Measurements from ENCODE around the gene LHX3. TPM values are rescaled to one million over a fixed set of nuclear protein-coding genes. Genes with fewer than 3 reads are reported as not detected.
A peak's percentile ranks its signal among the peaks of the same experiment; 100 is the strongest.

The LHX3 gene
- total and polyA plus RNA-seq, 2 of the 4 experiments (the other 2 are of a cell fraction): not detected

DNA sequence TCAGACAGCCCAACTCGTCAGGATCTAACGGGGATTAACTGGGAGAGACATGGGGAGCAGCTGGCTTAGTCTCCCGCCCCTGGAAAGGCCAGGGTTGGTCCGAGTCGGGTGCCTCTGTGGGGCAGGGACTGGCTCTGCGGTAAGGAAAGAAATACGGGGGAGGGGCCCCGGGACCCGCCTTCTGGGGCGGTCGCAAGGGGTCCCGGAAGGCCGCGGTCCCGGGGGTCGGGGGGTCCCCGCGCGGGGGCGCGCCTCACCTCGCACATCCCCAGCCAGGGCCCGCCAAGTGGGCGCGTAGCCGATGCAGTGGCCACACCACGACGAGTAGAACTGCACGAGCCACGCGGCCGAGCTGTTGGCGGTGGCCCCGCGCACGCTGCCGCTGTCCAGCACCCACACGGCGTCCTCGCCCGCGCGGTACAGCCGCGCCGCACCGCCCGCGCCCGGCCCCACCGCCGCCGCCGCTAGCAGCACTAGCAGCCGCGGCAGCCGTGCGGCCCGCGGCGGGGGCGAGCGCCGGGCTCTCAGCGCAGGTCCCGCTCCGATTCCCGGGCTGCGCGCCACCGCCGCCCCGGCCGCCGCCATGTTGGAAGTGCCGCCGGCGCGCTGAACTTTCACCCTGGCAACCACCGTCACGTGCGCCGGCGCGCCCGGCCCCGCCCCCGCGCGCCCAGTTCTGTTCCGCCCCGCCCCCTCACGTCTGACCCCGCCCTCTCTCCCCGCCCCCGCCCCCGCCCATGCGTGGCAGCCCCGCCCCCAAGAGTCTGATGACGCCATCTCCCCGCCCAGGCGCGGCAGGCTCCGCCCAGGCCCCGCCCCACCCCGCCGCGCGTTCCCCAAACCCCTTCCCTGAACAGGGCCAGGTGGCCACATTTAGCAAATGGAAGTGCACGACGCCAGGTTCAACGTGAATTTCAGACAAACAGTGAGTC, 40.6 kb upstream of the LHX3 start, which contains the start of gene QSOX2:
Gene QSOX2 (minus strand): TSS at position 594 of the 932 bp plus-strand sequence. CDS start 9 bp downstream, at position 585.
- Histone ChIP-seq H2BK15ac (ENCODE audit: low read depth, low read length) (no peak within 1 kb of the TSS), H3K14ac (replicated peaks; ENCODE audit: low read depth, low read length) (0 out of 2 replicates have a peak within 1 kb of the TSS, but pooled peaks have one; percentile 59), H3K4me3 (ENCODE audit: insufficient read depth, low read depth, low read length) (peak within 1 kb of the TSS; percentile 79), H3K9ac (ENCODE audit: low read depth, low read length) (peak within 1 kb of the TSS; percentile 83), H3K9me1 (ENCODE audit: insufficient read depth, low read length) (peaks cover 8% of the 10 kb centered on the region), H3K4ac (ENCODE audit: low read depth, low read length) (peak within 1 kb of the TSS; percentile 25; the same call in 1 of the 2 replicates), H4K8ac (ENCODE audit: low read depth in 2 of 2, low read length in 2 of 2) (peak within 1 kb of the TSS in 1 of 2 experiments; percentile 91; a peak in 1 of 4 replicates), H2AFZ (replicated peaks; ENCODE audit: low read length, poor library complexity) (peak within 1 kb of the TSS; percentile 90), H2AK9ac (replicated peaks; ENCODE audit: low read depth, low read length, poor library complexity) (peak within 1 kb of the TSS; percentile 73), H4K91ac (ENCODE audit: insufficient read depth, low read depth, low read length) (no peak within 1 kb of the TSS), H3K4me2 (ENCODE audit: low read depth, low read length) (peak within 1 kb of the TSS; percentile 93), H3K36me3 (ENCODE audit: control insufficient read depth, insufficient read depth, low read length) (no peaks in the 10 kb centered on the region), H3K27ac (ENCODE audit: insufficient read depth, low read length) (peak within 1 kb of the TSS; percentile 25; the same call in 1 of the 2 replicates), H3K9me3 (ENCODE audit: control insufficient read depth, insufficient read depth, low read length) (no peaks in the 10 kb centered on the region), H4K5ac (ENCODE audit: low read depth, low read length) (no peak within 1 kb of the TSS), H2BK20ac (ENCODE audit: low read depth, low read length) (no peak within 1 kb of the TSS), H2AK5ac (ENCODE audit: low read depth, low read length) (no peak within 1 kb of the TSS), H3K27me3 (ENCODE audit: control insufficient read depth, insufficient read depth, low read length) (peaks cover 33% of the 10 kb centered on the region), H4K20me1 (ENCODE audit: insufficient read depth, low read length) (peaks cover 25% of the 10 kb centered on the region), H3K56ac (ENCODE audit: extremely low read depth, insufficient read depth, low read length) (no peak within 1 kb of the TSS), H2BK120ac (ENCODE audit: low read depth, low read length) (no peak within 1 kb of the TSS), H3K18ac (ENCODE audit: low read depth, low read length) (no peak within 1 kb of the TSS), H3K79me1 (ENCODE audit: low read depth in 1 of 2, low read length in 2 of 2) (peaks cover 22 to 43% of the 10 kb centered on the region in 2 experiments), H2BK5ac (ENCODE audit: low read depth, low read length, poor library complexity, severe bottlenecking) (no peak within 1 kb of the TSS), H3K23ac (ENCODE audit: low read depth, low read length) (peak within 1 kb of the TSS; percentile 54; the same call in 1 of the 2 replicates), H3K4me1 (ENCODE audit: control insufficient read depth, insufficient read depth, low read length) (peaks cover 3% of the 10 kb centered on the region; the same call in 1 of the 2 replicates)
- intact Hi-C loops (cut with micrococcal nuclease): no loop called here
- dilution Hi-C loops (cut with HindIII; ENCODE audit: low sequenced_read_pairs, unreplicated experiment): no loop called here
- peak; percentile 94 for ATAC-seq (ENCODE audit: low read depth)
- CTCF ChIA-PET: interaction anchor here (0.6 kb wide), 2 partner anchors 30 to 379 kb away, joined by 3 to 6 read pairs; no protein-coding TSS in a partner anchor
- peak; percentile 76 for DNase-seq
- BruUV-seq (replicated peaks): no TSS peak
- POLR2A ChIA-PET (ENCODE audit: unreplicated experiment): no interaction called here
- in situ Hi-C loops (cut with MboI; ENCODE audit: low sequenced_read_pairs): no loop called here
- 0% methylated on average over 53 of the region's 112 CpGs; no CpG with 5 or more reads in 1 of the 2 experiments for WGBS, 2 experiments (ENCODE audit: extremely low coverage in 2 of 2, insufficient read length in 1 of 2)
- TF ChIP-seq, protein P1, sequence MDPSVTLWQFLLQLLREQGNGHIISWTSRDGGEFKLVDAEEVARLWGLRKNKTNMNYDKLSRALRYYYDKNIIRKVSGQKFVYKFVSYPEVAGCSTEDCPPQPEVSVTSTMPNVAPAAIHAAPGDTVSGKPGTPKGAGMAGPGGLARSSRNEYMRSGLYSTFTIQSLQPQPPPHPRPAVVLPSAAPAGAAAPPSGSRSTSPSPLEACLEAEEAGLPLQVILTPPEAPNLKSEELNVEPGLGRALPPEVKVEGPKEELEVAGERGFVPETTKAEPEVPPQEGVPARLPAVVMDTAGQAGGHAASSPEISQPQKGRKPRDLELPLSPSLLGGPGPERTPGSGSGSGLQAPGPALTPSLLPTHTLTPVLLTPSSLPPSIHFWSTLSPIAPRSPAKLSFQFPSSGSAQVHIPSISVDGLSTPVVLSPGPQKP (IDR thresholded peaks at IDR 0.05; ENCODE audit: borderline replicate concordance, low read depth, low read length): no peak
- TF ChIP-seq MAFK (IDR thresholded peaks at IDR 0.05; ENCODE audit: low read depth, low read length): no peak
- no peak for TF ChIP-seq CHD1 (IDR thresholded peaks at IDR 0.05; ENCODE audit: low read depth, low read length)
- TF ChIP-seq, protein P2, sequence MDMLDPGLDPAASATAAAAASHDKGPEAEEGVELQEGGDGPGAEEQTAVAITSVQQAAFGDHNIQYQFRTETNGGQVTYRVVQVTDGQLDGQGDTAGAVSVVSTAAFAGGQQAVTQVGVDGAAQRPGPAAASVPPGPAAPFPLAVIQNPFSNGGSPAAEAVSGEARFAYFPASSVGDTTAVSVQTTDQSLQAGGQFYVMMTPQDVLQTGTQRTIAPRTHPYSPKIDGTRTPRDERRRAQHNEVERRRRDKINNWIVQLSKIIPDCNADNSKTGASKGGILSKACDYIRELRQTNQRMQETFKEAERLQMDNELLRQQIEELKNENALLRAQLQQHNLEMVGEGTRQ (IDR thresholded peaks at IDR 0.05; ENCODE audit: low read depth, low read length): peak; percentile 89
- no peak for TF ChIP-seq RFX5 (IDR thresholded peaks at IDR 0.05; ENCODE audit: low read depth, low read length)
- peak; percentile 78; the same call in 1 of the 2 replicates for TF ChIP-seq MAZ (IDR thresholded peaks at IDR 0.05; ENCODE audit: borderline replicate concordance, low read depth, low read length)
- TF ChIP-seq FOS (IDR thresholded peaks at IDR 0.05; ENCODE audit: low read depth, low read length): no peak
- TF ChIP-seq, protein P3, sequence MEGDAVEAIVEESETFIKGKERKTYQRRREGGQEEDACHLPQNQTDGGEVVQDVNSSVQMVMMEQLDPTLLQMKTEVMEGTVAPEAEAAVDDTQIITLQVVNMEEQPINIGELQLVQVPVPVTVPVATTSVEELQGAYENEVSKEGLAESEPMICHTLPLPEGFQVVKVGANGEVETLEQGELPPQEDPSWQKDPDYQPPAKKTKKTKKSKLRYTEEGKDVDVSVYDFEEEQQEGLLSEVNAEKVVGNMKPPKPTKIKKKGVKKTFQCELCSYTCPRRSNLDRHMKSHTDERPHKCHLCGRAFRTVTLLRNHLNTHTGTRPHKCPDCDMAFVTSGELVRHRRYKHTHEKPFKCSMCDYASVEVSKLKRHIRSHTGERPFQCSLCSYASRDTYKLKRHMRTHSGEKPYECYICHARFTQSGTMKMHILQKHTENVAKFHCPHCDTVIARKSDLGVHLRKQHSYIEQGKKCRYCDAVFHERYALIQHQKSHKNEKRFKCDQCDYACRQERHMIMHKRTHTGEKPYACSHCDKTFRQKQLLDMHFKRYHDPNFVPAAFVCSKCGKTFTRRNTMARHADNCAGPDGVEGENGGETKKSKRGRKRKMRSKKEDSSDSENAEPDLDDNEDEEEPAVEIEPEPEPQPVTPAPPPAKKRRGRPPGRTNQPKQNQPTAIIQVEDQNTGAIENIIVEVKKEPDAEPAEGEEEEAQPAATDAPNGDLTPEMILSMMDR (conservative IDR thresholded peaks at IDR 0.05; ENCODE audit: low read depth, low read length): no peak
- TF ChIP-seq SMC3 (IDR thresholded peaks at IDR 0.05; ENCODE audit: low read depth, low read length): no peak
- no peak for TF ChIP-seq CEBPB (IDR thresholded peaks at IDR 0.05; ENCODE audit: low read depth, low read length)
- TF ChIP-seq POLR2A (IDR thresholded peaks at IDR 0.05; ENCODE audit: low read depth, low read length): no peak
- peak; percentile 90 for TF ChIP-seq BHLHE40 (IDR thresholded peaks at IDR 0.05; ENCODE audit: low read depth, low read length)
- TF ChIP-seq RCOR1 (IDR thresholded peaks at IDR 0.05; ENCODE audit: insufficient replicate concordance, low read length): no peak

All from IMR-90 (cell line).